SH-SY5Y (cell line): ENCODE results near the gene CCDC9B.

Experiments used
- GATA2 ChIP-seq: IDR thresholded peaks from 2 replicates; pipeline ENCODE4 v1.6.1; 2011; ENCODE audit warnings: mild to moderate bottlenecking, low read depth, low read length
- GATA3 ChIP-seq: IDR thresholded peaks from 2 replicates; pipeline ENCODE4 v1.6.1; 2011; ENCODE audit warnings: low read depth, mild to moderate bottlenecking, low read length, moderate library complexity

Gene CCDC9B

DNA sequence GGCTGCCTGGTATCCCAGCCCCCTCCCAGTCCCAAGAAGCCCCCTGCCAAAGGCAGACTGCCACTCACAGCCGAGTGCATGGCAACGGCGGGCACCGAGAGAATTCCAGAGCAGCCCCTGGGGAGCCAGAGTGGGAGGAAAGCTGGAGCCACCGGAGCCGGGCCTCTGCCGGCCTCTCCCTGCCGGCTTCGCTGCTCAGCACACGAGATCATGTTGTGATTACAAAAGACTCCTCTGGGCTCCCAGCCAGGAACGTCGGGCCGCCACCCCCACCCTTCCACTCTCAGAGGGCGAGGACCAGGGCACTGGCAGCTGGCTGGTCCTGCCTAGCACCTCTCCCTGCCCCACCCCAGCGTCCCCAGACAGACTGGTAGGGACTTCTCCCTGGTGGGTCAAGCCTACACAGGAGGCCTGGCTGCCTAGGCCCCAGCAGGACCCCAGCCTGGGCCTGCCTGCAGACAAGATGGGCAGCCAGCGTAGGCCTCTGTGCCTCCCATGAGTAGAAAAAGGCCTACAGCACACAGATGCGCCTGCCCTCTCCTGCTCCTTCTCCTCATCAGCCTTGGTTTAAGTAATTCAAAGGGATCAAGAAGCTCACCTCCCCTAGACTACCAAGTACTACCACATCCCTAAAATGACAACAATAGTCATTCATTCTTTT is at the start of gene CCDC9B:
Gene CCDC9B, minus strand, starts transcription at position 200 of the 661 bp plus-strand sequence. Its CDS starts 120 bp downstream, at position 80.
- TF ChIP-seq GATA3 (no peak), GATA2 (peak; percentile 89)

DNA sequence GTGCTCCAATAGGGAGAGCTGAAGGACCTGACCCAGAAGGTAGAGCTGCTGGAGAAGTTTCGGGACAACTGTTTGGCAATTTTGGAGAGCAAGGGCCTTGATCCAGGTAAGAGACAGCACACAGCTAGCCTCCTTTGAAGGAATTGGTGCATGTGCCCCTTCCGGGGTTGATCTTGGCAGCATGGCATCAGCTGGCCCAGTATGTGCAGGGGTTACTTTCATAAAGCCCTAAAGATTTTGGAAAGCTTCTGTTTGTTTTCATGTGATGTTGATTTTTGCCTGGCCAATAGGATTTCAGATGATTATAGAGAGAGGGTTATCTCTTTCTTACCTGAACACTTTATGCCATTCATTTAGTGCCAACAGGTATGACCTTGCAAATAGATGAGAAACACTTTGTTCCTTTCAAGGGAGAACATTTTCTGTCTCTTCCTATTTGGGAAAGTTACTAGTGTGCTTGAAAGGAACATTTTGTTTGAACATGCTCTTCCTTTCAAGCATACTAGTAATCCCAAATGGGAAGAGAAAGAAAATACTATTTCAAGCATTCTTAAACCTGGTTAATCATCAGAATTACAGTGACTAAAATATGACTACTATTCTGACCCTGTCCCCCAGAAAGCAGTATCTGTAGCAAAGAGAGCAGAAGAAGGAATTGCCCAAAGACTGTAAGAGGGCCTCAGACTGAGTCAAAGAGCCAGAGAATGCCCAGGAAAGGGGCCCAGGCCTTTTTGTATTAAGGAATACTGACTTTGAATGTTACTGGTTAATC is 49.3 kb upstream of the CCDC9B start:
- TF ChIP-seq GATA2 (no peak), GATA3 (no peak)

DNA sequence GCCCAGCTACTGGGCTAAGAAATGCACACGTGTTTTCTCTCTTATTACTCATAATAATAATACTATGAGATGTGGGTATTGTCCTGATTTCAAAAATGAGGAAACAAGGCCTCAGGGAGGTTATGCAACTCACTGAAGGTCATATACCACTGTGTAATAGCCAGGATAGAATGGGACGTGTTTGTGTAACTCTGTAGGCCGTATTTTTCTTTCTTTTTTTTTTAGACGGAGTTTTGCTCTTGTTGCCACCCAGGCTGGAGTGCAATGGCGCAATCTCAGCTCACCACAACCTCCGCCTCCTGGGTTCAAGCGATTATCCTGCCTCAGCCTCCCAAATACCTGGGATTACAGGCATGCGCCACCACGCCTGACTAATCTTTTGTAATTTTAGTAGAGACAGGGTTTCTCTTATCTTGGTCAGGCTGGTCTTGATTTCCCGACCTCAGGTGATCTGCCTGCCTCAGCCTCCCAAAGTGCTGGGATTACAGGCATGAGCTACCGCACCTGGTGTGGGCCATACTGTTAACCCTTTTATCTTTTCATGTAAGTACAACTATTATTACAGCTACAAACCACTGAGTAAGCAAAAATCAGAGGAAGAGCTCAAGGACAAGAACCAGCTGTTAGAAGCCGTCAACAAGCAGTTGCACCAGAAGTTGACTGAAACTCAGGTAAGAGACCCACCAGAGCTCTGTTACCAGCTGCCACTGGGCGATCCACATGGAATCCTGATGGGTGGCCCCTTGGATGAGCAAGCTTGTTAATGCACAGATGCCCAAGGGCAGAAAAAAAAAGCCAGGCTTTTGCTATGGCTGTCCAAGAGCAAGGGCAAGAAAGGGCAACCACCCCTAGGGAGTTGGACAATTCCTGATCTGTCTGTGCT is 48.4 kb upstream of the CCDC9B start:
- TF ChIP-seq GATA3 (no peak), GATA2 (no peak)

DNA sequence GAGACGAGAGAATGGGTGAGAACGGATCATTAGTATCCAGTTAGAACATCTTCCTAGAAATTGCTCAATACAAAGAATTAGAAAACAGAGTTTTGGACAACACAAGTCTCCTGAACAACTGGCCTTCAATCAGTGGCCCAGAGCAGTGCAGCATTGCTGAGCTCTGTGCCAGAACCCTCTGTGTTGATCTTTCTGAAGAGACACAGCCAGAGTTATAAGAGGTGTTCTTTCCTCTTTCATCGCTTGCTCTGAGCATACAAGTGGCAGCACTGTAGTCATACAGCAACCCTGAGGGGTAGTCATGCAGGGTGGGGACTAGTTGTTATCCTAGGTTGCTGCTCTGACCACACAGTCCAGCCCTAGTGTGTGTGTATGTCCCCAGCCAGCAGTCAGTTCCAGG is 45.7 kb upstream of the CCDC9B start:
- TF ChIP-seq GATA3 (no peak), GATA2 (no peak)

DNA sequence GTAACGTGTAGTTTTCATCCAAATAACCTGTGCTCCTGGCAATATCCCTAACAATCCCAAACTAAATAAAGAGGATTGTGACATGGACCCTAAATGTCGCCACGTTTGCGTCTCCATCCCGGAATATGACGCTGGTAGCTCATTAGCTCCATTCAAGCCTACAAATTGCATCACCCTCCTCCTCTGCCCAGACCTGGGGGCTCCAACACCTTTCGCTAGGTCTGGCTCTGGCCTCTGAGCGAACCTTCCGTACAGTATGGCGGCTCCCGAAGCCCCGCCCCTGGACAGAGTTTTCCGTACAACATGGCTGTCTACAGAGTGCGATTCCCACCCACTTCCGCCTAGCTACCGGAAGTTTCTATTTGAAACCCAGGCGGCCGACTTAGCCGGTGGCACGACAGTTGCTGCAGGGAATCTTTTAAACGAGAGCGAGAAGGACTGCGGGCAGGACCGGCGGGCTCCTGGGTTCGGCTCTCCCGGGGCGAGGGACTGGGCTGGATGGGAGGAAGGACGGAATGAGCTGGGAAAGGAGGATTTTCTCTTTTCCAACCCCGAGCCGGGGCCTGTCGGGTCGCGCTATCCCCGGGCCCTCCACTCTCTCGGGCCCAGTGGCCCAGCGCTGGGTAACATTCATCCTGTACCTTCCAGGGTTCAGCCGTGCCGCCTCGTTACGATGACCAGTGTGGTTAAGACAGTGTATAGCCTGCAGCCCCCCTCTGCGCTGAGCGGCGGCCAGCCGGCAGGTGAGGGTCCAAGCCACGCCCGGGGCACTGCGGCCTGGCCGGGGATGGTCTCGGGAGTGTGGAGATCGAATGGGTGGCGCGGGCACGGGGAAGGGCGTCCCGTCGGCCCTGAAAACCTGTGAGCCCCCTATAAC is 42.1 kb upstream of the CCDC9B start, which contains the start of gene KNSTRN:
Gene KNSTRN, plus strand, starts transcription at position 142 of the 877 bp plus-strand sequence. Its CDS starts 115 bp downstream, at position 257.
- TF ChIP-seq GATA3 (no peak), GATA2 (no peak)

DNA sequence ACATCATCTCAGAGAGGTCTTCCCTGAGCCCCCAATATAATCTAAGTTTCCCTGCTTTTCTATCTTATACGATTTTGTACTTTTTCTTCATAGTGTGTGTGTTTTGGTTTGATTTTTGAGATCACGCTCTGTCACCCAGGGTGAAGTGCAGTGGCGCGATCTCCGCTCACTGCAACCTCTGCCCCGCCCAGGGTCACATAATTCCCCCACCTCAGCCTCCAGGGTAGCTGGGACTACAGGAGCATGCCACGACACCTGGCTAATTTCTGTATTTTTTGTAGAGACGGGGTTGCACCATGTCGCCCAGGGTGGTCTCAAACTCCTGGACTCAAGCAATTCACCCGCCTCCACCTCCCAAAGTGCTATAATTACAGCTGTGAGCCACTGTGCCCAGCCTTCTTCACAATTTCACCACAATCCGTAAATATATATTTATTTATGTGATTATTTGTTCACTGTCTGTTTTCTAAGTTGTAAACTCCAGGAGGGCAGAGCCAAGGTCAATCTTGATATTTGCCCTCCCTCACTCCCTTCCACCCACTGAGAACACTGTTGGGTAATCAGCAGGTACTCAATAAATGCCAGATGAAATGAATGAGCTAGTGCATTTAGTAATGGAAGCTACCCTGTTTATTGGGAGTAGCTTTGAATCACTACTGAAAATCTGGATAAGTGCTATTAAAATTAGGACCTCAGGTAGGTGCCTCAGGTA is 41.2 kb upstream of the CCDC9B start:
- no peak for TF ChIP-seq GATA2
- no peak for TF ChIP-seq GATA3

DNA sequence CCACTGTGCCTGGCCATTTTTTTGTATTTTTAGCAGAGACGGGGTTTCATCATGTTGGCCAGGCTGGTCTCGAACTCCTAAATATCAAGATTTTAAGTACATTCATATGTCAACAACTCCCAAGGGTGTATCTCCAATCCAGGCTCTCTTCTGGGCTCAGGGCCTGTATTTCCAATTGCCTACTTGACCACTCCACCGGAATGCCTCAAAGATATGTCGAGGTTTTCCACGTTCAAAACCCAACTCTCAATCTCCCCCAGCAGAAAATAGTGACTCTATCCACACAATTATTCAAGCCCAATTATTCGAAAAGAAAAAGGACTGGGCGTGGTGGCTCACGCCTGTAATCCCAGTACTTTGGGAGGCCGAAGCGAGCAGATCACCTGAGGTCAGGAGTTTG is 39.9 kb upstream of the CCDC9B start:
- TF ChIP-seq GATA2 (no peak), GATA3 (no peak)

DNA sequence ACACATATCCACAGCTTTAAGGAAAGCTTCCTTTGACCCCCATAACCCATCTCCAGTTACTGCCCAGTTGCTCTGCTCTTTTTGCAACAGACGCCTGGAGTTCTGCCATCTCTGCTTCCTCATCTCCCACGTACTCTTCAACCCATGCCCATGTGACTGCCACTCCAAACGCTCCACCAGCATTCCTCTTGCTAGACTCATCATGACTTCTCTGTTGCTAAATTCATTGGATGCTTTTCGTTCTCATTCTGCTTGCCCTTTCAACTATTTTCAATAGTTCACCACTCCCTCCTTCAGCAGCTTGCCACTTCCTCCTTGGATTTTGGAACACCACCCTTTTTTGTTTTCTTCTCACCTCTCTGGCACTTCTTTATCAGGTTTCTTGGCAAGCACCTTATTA is 39.1 kb upstream of the CCDC9B start:
- TF ChIP-seq GATA3 (no peak), GATA2 (no peak)

DNA sequence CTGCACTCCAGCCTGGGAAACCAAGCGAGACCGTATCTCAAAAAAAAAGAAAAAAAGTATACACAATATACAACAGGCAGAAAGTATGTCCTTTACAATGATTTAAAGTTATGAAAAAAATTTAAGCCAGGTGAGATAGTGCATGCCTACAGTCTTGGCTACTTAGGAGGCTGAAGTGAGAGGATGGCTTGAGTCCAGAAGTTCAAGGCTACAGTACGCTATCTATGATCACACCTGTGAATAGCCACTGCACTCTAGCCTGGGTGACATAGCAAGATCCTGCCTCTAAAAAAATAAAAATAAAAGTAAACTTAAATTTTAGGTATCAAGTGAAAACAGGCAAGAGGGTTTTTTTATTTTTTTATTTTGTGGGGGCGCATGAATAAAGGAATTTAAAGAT is 38.6 kb upstream of the CCDC9B start:
- TF ChIP-seq GATA2 (no peak), GATA3 (no peak)

DNA sequence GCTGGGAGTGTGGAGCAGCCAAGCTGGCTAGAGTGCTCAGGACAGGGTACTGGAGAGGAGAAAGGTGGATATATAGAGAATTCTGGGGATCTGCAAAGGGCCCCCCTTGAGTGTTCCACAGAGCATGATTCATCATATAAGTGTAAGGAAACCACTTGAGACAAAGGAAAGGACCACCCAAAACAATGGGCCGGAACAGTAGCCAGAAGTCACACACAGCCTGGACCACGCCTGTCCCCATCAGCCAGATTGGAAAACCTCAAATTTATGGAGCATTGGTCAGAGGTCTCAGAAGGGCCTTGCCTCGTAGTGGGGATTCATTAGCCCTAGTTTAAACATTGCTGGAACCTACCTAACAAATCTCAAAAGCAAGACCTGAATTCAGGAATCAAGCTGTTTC is 36.9 kb upstream of the CCDC9B start:
- TF ChIP-seq GATA2 (no peak), GATA3 (no peak)

DNA sequence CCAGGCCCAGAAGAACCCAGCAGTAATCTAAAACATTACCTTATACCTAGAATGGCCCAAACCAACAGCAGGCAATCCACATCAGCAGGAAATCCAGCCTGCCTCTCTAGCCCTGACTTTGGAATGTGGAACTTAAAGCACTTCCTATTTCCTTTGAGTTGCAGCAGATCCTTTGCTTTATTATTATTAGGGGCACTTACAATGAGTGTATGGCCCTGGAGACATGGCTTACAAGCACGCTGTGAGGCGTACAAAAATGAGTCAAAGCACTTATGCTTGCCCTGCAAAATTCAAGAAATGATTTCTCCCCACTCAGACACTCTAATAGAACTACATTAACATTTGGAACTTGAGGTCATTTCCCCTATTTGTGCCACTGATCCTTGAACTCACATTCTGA is 32.2 kb upstream of the CCDC9B start:
- TF ChIP-seq GATA3 (no peak), GATA2 (no peak)

DNA sequence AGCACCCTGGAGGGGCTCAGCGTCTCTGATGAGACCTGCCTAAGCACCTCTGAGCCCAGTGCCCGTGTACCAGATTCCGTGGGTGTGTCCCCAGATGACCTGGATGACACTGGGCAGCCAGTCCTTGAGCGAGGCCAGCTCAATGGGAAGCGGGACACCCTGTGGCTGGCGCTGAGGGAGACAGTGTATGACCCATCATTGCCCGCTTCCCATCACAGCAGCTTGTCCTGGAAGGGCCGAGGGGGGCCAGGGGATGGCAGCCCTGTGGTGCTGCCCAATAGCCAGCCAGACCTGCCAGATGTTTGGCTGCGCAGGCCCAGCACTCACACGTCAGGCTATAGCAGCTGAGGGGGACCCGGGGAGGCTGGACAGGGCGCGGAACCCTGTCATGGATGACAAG is 29.2 kb upstream of the CCDC9B start:
- TF ChIP-seq GATA3 (no peak), GATA2 (no peak)

DNA sequence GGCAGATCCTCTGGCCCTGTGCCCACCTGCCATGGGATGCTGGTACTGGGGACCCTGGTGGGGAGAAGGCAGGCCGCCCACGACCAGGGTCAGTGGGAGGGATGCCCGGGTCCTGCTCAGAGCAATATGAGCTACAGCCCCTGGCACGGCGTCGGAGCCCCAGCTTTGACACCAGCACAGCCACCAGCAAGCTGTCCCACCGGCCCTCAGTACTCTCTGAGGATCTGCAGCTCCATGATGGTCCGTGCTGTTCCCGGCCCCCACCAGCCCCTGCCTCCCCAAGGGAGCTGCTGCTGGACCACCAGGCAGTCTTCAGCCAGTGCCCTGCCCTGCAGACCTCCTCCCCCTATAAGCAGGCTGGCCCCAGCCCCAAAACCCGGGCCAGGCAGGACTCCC is 28.7 kb upstream of the CCDC9B start:
- TF ChIP-seq GATA2 (no peak), GATA3 (no peak)
